Measurements from ENCODE around the gene SLC9A3.

GRCh38 chr5:533955-534742, 9.9 kb upstream of the SLC9A3 start:
- TF ChIP-seq POLR2A (IDR thresholded peaks at IDR 0.05) (no peak), CTCF (IDR thresholded peaks at IDR 0.05) (no peak), POLR2AphosphoS5 (IDR thresholded peaks at IDR 0.05) (no peak)

All from prostate gland (tissue), 2 donors.